ENCODE results near the gene TPM4. TPM values are rescaled to one million over a fixed set of nuclear protein-coding genes. Genes with fewer than 3 reads are reported as not detected.

Gene TPM4
- total RNA-seq, 1 donor from 2014 or later = 687 TPM

DNA sequence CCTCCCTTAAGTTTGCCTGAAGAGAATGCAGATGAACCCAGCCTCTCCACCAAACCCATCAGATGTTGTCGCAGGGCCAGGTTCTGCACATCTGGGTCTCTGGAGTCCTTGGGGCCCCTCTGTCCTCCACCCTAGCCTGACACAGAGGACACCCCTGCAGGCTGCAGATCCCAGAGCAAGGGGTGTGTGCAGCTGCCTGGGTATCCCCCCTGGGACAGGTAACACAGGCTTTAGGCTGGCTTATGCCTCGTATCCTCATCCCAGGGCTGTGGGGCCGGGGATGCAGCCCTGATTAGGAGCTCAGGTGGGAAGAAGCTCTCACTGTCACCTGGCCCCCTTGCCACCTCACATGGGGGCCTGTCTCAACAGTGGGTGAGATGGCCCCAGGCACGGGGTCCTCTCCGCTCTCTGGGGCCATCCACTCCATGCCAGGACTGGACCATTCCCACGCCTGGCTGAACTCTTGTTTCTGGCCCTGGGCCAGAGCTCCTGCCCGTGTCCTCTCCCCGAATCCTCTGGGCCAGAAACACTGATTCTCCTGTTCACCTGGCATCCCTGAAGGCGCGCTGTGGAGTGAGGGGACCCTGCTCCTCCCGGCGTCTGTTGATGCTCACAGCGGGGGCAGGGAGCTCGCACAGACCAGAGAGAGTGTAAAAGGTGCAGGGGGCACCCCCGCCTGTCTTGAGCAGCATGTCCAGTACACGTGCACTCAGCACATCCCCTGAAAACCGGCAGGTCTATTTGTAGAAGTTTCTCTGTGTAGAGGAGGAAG is 38.7 kb upstream of the TPM4 start:
- no peak overlapping the region for H3K4me3 Mint-ChIP-seq (ENCODE audit: unreplicated experiment)
- no peak overlapping the region for H3K27ac Mint-ChIP-seq (ENCODE audit: unreplicated experiment)
- H3K4me1 Mint-ChIP-seq (ENCODE audit: unreplicated experiment) = peaks cover 19% of the 10 kb centered on the region
- H3K27me3 Mint-ChIP-seq (ENCODE audit: unreplicated experiment) = no peaks in the 10 kb centered on the region
- DNase-seq (ENCODE audit: extremely low spot score, unreplicated experiment) = no peak
- no peaks in the 10 kb centered on the region for H3K36me3 Mint-ChIP-seq (ENCODE audit: unreplicated experiment)
- H3K9me3 Mint-ChIP-seq (ENCODE audit: unreplicated experiment) = no peaks in the 10 kb centered on the region
- TF ChIP-seq, protein P1, sequence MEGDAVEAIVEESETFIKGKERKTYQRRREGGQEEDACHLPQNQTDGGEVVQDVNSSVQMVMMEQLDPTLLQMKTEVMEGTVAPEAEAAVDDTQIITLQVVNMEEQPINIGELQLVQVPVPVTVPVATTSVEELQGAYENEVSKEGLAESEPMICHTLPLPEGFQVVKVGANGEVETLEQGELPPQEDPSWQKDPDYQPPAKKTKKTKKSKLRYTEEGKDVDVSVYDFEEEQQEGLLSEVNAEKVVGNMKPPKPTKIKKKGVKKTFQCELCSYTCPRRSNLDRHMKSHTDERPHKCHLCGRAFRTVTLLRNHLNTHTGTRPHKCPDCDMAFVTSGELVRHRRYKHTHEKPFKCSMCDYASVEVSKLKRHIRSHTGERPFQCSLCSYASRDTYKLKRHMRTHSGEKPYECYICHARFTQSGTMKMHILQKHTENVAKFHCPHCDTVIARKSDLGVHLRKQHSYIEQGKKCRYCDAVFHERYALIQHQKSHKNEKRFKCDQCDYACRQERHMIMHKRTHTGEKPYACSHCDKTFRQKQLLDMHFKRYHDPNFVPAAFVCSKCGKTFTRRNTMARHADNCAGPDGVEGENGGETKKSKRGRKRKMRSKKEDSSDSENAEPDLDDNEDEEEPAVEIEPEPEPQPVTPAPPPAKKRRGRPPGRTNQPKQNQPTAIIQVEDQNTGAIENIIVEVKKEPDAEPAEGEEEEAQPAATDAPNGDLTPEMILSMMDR (IDR thresholded peaks at IDR 0.05) = no peak

DNA sequence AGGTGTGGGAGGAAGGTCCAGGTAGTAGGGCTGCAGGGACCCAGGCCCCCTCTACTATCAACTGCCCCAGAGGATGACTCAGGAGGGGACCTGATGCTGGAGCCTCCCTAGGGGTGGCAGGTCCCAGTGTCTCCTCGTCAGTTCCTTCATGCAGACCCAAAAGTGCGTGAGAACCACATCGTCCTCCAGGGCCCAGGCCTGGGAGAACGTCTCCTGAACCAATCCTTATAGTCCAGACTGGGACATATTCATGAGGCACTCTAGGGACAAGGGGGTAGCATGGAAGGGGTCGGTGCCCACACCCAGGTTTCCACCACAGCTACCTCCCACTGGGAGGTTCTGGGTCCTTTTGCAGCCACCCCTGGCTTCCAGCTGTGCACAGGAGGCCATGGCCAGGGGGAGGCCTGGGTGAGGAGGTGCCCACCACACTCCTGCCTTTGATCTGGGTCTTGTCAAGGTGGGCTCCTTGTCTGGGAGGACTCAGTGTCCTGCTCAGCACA is 38.0 kb upstream of the TPM4 start:
- DNase-seq (ENCODE audit: extremely low spot score, unreplicated experiment) = no peak
- Mint-ChIP-seq H3K27me3 (ENCODE audit: unreplicated experiment) (no peaks in the 10 kb centered on the region), H3K36me3 (ENCODE audit: unreplicated experiment) (no peaks in the 10 kb centered on the region)

DNA sequence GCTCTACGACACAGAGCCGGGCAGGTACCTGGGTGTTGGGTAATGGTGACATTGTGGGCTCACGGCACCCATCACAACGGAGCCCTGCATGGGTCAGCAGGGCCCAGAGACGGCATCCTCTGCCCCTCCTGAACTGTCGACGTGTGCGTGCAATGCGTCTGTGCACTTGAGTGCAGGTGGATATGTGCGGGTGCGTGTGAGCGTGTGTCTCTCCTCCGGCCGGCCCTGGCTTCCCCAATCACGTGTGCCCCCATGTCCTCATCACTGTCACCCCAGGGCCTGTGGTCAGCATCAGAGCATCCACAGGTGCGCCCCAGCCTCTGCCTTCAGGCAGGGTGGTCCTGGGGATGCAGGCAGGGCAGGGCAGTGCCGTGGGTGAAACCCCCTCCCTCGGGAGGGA is 37.2 kb upstream of the TPM4 start:
- Mint-ChIP-seq H3K27ac (ENCODE audit: unreplicated experiment) (no peak overlapping the region), H3K36me3 (ENCODE audit: unreplicated experiment) (no peaks in the 10 kb centered on the region), H3K27me3 (ENCODE audit: unreplicated experiment) (no peaks in the 10 kb centered on the region), H3K4me1 (ENCODE audit: unreplicated experiment) (peaks cover 20% of the 10 kb centered on the region), H3K9me3 (ENCODE audit: unreplicated experiment) (no peaks in the 10 kb centered on the region), H3K4me3 (ENCODE audit: unreplicated experiment) (no peak overlapping the region)
- DNase-seq (ENCODE audit: extremely low spot score, unreplicated experiment) = no peak
- TF ChIP-seq, protein P1 (IDR thresholded peaks at IDR 0.05) = no peak

More for the DNA sequence above, 38.0 kb upstream of the TPM4 start:
- H3K4me3 Mint-ChIP-seq (ENCODE audit: unreplicated experiment) = no peak overlapping the region
- H3K9me3 Mint-ChIP-seq (ENCODE audit: unreplicated experiment) = no peaks in the 10 kb centered on the region
- H3K27ac Mint-ChIP-seq (ENCODE audit: unreplicated experiment) = no peak overlapping the region
- peaks cover 20% of the 10 kb centered on the region for H3K4me1 Mint-ChIP-seq (ENCODE audit: unreplicated experiment)
- TF ChIP-seq, protein P1 (IDR thresholded peaks at IDR 0.05) = no peak

- H3K4me1 Mint-ChIP-seq (ENCODE audit: unreplicated experiment) = peaks cover 20% of the 10 kb centered on the region
- H3K4me3 Mint-ChIP-seq (ENCODE audit: unreplicated experiment) = no peak overlapping the region
- DNase-seq (ENCODE audit: extremely low spot score, unreplicated experiment) = no peak
- H3K36me3 Mint-ChIP-seq (ENCODE audit: unreplicated experiment) = no peaks in the 10 kb centered on the region
- no peaks in the 10 kb centered on the region for H3K9me3 Mint-ChIP-seq (ENCODE audit: unreplicated experiment)
- H3K27me3 Mint-ChIP-seq (ENCODE audit: unreplicated experiment) = no peaks in the 10 kb centered on the region
- no peak overlapping the region for H3K27ac Mint-ChIP-seq (ENCODE audit: unreplicated experiment)
- TF ChIP-seq, protein P1 (IDR thresholded peaks at IDR 0.05) = no peak
These were observed 36.8 kb upstream of the TPM4 start for GRCh38 chr19:16039545-16039944.

DNA sequence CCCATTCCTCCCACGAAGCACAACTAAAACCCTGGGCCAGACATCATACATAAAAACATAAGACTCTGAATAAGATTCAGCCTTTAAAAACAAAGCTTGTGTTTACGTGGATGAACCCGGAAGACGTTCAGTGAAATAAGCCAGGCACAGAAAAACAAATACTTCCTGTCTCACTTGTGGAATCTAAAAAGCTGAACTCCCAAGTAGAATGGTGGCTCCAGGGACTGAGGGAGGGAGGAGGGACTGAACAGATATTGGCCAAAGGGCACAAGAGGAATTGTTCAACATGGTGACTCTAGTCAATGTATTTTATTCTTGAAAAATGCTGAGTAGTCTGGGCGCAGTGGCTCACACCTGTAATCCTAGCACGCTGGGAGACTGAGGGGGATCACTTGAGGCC is 35.7 kb upstream of the TPM4 start:
- Mint-ChIP-seq H3K27me3 (ENCODE audit: unreplicated experiment) (no peaks in the 10 kb centered on the region), H3K4me3 (ENCODE audit: unreplicated experiment) (no peak overlapping the region), H3K27ac (ENCODE audit: unreplicated experiment) (peak overlapping the region; percentile 20), H3K36me3 (ENCODE audit: unreplicated experiment) (no peaks in the 10 kb centered on the region), H3K9me3 (ENCODE audit: unreplicated experiment) (no peaks in the 10 kb centered on the region), H3K4me1 (ENCODE audit: unreplicated experiment) (peaks cover 20% of the 10 kb centered on the region)
- DNase-seq (ENCODE audit: extremely low spot score, unreplicated experiment) = no peak
- TF ChIP-seq, protein P1 (IDR thresholded peaks at IDR 0.05) = no peak

All from osteocyte (in vitro differentiated cells).